Fibroblast of lung (primary cell): ENCODE data around the gene NUP93.

Experiments used
- EZH2 ChIP-seq: IDR thresholded peaks from 2 replicates; pipeline ENCODE4 v1.5.1; 2012; ENCODE audit warnings: low read length, control low read depth, mild to moderate bottlenecking; ENCODE audit errors: missing control alignments
- TF ChIP-seq, protein P1 (sequence below), 2 donors: IDR thresholded peaks in 1 of 2; conservative IDR thresholded peaks in 1 of 2; 1 replicate in 1 of 2; 2 replicates in 1 of 2; pipeline ENCODE4 v1.5.1; 2011 to 2012; ENCODE audit warnings: low read length in 2 of 2, control low read depth in 1 of 2, inconsistent platforms in 1 of 2, low read depth in 1 of 2, mild to moderate bottlenecking in 1 of 2

DNA sequence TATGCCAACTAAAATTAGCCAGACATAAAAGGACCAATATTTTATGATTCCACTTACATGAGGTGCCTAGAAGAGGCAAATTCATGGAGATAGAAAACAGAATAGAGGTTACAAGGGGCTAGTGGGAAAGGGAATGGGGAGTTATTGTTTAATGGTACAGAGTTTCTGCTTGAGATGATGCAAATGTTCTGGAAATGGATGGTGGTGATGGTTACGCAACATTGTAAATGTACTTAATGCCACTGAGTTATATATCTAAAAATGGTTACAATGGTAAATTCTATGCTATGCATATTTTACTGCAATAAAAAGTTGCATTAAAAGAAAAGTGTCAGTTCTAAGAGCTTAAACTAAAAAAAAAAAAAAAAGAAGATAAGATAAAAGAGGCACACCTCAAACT, 29.7 kb upstream of the NUP93 start:
- TF ChIP-seq EZH2: no peak
- TF ChIP-seq, protein P1, sequence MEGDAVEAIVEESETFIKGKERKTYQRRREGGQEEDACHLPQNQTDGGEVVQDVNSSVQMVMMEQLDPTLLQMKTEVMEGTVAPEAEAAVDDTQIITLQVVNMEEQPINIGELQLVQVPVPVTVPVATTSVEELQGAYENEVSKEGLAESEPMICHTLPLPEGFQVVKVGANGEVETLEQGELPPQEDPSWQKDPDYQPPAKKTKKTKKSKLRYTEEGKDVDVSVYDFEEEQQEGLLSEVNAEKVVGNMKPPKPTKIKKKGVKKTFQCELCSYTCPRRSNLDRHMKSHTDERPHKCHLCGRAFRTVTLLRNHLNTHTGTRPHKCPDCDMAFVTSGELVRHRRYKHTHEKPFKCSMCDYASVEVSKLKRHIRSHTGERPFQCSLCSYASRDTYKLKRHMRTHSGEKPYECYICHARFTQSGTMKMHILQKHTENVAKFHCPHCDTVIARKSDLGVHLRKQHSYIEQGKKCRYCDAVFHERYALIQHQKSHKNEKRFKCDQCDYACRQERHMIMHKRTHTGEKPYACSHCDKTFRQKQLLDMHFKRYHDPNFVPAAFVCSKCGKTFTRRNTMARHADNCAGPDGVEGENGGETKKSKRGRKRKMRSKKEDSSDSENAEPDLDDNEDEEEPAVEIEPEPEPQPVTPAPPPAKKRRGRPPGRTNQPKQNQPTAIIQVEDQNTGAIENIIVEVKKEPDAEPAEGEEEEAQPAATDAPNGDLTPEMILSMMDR (conservative IDR thresholded peaks at IDR 0.05 in 1 of 2, IDR thresholded peaks at IDR 0.05 in 1 of 2; ENCODE audit: low read depth in 1 of 2, low read length in 2 of 2): no peak
